Occipital lobe (tissue), 1 donor: Measurements from ENCODE around the gene OR6J1. TPM values are rescaled to one million over a fixed set of nuclear protein-coding genes. Genes with fewer than 3 reads are reported as not detected.

Source experiments
- total RNA-seq: library from RNA; depleted of rRNA; stranded (reverse); fragments of >200 nt; gene quantifications from one replicate; pipeline ENCODE4 v1.2.3, GENCODE V29; 2014

Gene OR6J1
- total RNA-seq, 1 donor from 2014 or later = not detected

Other genes with a start within 250 kb of the OR6J1 start
- 72.5 TPM for gene DAD1, start 55.1 kb downstream of the OR6J1 start, total RNA-seq
- 3.4 TPM for gene ABHD4, start 46.1 kb downstream of the OR6J1 start, total RNA-seq
- gene OXA1L, start 122.3 kb upstream of the OR6J1 start, total RNA-seq = 33.5 TPM
- 3.3 TPM for gene SLC7A7, start 171.1 kb upstream of the OR6J1 start, total RNA-seq
- gene MRPL52, start 185.5 kb upstream of the OR6J1 start, total RNA-seq = 16.4 TPM
- 8.3 TPM for gene MMP14, start 192.2 kb upstream of the OR6J1 start, total RNA-seq
- 3.4 TPM for gene LRP10, start 227.4 kb upstream of the OR6J1 start, total RNA-seq
- gene REM2, start 238.9 kb upstream of the OR6J1 start, total RNA-seq = 1.7 TPM